GM19023 (cell line): ENCODE measurements around the gene B3GNT5.

Experiments
- ATAC-seq: cut with Tn5 transposase; IDR thresholded peaks from one replicate; pipeline ENCODE4 v1.9.1; 2021; ENCODE audit warnings: mild to moderate bottlenecking, moderate library complexity; ENCODE audit not compliant: unreplicated experiment

B3GNT5 gene

DNA sequence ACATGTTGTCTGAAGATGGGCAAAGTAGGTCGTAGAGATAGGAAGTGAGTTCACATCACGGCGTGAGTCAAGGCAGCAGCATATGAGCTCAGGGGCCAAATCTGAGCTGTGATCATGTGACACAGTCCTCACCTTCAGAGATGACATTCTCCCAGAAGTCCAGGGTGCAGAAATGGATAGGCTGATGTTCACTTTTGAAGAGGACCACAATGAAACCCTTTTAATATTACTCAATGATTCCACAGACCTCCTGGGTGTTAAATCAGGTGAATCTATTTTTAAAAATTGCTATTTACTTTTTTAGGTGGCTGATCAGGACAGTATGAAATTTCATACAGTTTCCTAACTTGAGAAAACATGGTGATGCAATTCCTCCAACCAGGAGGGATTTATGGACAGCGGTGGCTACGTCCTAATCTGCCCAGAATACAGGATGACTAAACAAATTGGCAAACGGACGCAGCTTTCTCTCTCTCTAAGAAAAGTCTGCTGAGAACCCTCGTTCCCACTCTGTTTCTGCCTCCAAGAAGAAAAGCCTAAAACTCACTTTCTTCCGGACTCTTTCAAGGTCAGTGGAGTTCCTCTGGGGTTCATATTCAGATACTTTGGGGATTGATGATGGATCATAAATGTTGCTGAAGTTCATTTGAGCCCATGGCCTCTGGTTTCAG lies 34.4 kb downstream of the B3GNT5 start:
- ATAC-seq: no peak

DNA sequence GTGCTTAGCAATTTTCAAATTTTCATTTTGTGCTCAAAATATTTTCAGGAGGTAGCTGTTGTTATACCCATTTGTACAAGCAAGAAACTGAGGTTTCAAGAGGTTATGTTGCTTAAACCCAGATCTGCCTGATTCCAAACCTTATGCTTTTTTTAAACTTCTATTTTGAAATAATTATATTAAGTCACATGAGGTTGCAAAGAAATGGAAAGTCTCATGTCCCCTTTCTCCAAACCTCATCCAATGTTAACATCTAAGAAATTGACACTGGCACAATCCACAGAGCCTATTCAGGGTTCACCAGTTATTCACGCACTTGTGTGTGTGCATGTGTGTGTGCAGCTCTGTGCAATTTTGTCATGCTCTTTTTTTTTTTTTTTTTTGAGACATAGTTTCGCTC lies 35.1 kb downstream of the B3GNT5 start:
- ATAC-seq: no peak

DNA sequence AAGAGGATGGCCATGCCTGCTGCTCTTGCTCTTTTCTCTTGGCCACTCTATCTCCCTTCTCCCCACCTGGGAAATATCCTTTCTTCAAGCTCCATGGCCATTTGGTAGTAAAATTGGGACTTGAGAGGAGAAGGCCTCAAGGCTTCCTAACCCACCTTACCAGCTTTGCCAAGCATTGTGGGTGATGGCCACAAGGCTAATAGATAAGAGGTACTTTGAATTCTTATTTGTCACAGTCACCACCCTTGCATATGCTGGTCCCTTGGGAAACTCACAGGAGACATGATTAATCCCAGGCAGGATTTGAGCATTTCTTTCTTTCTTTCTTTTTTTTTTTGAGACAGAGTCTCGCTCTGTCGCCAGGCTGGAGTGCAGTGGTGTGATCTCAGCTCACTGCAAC lies 37.2 kb downstream of the B3GNT5 start:
- ATAC-seq: no peak

DNA sequence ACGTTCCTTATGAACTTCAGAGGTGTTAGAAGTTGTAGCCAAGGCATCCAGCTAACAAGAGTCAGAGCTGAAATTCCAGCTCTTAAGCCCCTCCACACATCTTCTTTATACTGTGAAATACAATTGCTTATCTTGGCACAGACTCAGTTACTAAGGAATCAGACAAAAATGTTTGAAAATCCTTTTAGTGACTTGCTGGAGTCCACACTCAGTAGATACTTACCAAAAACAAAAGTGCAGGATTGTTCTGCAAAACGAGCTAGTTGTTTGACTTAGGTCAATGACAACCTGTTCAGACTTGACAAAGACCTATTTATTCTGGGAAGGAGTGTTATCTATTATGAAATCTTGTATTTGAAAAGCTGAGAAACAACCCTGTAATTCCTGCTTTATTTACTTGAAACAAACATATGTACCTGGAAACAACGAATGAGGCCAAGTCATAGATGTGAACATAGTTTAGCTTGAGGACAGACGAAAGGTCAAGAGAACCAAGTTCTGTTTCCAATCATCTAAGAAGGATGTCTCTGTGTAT lies 38.5 kb downstream of the B3GNT5 start:
- ATAC-seq: no peak

DNA sequence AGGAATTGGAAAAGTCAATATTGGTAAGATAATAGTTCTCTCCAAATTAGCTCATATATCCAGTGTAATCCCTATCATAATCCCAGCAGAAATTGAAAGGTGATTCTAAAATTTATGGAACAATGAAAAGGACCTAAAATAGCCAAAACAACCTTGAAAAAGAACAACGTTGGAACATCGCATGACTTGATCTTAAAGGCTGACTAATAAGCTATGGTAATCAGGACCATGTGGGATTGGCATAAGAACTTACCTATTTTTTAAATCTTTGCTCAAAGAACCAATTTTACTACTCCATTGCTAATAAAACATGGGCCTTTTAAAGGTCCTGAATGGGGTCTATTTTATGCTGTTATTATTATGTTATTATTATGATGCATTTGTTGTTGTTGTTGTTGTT lies 40.9 kb downstream of the B3GNT5 start:
- no peak for ATAC-seq

DNA sequence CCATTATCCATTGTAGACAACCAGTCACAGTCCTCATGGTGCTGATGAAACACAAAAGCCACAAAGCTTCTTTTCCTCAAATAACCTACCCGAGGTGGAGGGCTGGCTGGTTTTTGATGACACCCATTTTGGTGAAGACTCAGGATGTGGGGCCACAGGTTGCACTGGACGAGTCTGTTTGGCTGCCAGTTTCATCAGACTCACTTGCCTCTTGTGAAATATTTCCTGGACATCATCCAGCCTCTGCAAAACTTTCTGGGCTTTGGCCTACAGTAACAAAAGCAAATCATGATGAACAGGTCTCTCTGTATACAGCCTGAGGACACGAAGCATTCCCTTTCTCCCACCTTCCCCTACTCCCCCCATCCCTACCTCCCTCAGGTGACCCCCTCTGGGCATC lies 42.2 kb downstream of the B3GNT5 start:
- no peak for ATAC-seq

DNA sequence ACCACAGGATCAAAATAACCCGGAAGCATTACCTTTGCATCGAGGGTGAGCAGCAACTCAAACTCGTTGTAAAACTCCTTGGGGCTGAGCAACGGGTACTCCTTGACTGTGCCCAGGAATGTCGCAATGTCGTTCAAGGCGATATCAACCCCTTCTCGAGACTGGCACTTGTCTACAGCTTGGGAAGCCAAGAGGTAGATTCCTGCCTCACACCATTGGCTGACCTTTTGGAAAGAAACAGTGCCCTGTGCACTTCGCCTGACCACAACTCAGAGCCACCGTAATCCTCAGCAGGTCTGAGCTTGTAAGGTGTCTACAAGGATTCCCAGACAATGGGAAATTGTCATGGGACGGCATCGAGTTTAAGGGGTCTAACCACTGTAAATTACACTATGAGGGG lies 43.9 kb downstream of the B3GNT5 start:
- no peak for ATAC-seq

DNA sequence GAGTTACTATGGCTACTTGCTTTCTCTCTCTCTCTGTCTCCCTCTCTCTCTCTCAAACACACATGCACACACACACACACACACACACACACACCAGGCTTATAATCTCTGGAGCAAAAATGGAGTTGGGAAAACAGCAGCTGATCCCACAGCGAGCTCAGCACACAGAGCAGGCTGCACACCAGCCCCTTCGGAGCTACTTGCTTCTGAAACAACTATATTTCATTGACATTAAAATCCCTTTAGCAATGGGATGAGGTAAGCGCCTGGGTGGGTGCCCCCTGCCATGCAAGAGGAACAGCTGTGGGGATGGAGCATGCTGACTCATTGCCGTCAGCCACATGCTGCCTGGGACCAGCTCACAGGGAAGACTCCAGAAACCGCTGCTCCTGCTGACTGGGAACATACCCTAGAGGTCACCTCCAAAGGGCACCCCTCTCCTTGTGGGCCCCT lies 45.7 kb downstream of the B3GNT5 start:
- ATAC-seq: no peak

DNA sequence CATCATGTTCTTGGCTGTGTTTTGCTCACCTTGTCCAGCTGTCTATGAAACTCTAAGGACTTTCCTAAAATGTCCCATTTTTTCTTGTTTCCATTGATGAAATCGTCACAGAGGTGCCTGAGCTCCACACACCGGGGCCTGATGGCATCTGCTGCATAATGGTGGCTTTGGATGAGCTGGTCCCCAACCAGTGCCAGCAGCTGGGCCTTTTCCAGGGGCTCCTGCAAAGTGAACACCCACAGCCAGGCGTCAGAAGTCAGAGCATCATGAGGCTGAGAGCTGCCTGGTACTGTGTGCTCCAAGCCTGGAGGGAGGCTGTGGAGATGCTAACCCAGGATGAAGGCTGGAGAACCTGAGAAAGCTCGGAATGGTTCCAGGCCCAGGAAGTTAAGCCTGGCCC lies 46.9 kb downstream of the B3GNT5 start:
- ATAC-seq: no peak

DNA sequence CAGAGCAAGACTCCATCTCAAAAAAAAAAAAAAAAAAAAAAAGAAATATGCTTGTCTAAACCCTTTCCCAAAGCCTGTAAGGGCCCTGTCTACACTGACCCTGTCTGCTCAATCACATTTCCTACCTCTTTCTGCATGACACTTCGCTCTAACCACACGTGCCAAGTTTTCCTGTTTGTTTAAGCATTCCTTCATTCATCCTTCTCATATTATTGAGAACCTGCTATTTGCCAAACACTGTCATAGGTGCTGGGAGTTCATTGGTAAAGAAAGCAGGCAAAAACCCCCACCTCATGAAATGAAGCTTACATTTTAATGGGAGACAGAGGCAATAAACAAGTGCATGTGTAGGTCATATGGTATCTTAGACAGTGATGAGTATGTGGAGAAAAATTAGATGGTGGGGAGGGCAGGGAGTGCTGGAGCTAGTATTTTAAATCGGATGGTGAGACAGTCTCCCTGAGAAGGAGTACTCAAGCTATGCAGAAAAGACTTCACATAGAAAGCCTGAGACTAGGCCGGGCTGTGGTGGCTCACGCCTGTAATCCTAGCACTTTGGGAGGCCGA lies 48.0 kb downstream of the B3GNT5 start:
- ATAC-seq: no peak

DNA sequence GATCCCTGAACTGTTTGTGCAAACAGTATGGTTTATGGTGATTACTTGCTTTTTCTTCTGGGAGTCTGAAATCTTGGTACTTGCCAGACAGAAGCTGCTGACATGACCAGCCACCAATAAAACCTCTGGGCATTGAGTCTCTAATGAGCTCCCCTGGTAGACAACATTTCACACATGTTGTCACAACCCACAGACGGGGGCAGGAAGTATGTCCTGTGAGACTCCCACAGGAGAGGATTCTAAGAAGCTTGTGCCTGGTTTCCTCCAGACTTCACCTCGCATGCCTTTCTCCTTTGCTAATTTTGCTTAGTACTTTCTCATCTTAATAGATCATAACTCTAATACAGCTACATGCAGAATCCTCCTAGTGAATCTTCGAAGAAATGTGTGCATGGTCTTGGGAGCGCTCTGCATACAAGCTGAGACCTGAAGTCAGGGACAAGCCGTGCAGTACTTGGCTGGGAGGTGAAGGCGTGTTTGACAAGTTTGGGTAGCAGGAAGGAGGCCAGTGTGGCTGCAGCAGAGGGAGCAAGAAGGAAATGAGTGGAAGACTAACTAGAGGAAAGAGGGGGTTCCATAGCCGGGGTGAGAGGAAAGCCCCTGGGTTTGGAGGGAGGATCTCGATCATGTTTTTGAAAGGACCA lies 49.0 kb downstream of the B3GNT5 start:
- ATAC-seq: no peak

DNA sequence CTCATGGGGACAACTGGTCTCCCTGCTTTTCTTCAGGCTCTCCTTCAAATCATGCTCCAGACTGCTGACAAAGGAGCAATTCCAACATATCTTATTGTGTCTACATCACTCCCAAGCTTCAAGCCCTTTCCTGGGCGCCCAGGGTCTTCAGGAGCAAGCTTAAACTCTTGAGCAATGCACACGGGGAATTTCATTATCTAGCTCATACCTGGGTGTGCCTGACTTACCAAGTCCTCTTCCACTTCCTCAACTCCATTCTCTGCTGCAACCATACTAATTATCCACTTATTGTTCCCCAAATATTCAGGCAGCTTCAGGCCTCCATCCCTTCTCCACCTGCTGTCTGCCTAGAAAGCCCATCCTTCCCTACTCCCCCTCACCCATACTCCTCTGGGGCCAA lies 50.6 kb downstream of the B3GNT5 start:
- ATAC-seq: no peak

DNA sequence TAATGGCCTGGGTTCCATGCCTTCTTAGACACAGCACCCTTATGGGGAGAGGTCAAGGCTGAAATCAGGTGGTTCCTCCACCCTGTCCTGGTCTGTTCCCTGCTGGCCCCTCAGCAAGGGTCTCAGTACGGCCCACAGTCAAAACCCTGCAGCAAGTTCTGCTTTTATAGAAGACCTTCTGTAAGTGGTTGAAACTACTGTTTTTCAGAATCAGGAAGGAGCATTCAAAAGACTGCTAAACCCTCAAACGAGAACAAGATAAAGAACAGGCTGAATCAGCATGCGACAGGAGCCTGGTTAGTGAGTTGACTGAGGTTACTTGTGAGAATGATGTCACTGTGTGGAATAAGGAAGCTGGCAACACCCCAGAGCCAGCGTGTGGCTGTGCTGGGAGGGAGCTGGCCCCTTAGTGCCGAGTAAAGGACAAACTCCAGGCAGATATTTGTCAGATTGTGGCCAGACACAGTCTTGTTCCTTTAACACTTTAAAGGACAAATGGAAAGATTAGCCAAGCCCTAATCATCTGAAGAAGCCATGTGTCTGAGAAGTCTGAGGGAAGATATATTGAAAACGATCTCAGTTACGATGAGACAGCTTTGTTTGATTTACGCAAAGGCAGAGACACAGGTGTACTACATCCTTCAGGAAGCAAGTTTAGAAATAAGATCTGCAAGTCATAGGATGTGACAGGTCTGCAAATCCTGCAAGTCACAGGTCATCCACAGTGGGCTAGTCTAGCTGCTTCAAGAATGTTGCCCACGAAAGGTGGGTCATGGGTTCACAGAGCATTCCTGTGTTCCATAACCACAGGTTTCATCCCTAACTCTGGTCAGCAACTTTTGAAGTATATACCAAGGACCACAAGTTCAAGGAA lies 54.0 kb downstream of the B3GNT5 start:
- peak; percentile 52 for ATAC-seq

DNA sequence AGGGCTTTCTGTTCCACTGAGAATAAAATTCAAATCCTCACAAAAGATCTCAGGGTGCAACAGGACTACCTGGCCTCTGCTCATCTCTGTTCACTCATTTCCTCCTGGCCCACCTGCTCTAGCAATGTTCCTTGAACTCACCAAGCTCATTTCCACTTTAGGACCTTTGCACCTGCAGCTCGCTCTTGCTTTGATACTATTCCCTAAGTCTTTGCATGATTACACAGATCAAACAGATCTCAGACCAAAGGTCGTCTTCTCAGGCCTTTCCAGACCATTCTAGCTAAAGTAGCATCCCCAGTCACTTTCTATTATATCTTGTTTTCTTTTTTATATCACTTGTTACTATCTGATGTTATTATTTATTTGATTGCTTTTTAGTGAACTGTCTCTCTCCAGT lies 54.7 kb downstream of the B3GNT5 start:
- no peak for ATAC-seq

DNA sequence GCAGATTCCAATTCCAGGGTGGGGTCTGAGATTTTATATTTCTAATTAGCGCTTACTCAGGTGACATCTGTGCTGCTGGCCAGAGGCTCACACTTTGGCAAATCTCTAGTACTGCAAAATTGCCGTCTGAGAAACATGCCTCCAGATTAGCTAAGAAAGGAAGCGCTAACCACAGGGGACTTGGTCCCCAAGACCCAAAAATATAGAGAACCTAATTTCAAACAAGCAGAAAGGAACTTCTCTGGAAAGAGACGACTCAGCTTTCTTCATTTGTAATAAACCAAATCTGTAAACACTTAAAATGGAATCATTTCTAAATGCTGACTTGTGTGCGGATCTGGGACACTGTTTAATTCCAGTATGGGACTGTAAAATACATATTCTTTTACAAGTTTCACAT lies 55.7 kb downstream of the B3GNT5 start:
- no peak for ATAC-seq

DNA sequence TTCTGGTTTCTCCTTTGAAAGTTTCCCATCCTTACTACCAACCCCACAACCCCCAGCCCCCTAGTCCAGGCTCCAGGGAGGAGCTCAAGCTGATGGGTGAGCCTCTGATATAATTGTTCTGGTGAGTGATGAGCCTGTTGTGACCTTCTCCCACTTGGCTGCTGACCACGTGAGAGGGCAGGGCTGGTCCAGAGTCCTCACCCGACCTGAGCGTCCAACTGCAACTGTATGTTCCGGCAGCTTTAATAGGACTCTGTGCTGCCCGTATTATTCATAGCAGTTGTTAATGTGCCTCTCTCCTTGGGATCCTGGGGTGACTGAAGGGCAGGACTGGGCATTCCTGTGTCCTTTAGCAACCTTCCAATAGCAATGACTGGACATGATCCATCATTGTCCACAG lies 56.2 kb downstream of the B3GNT5 start:
- ATAC-seq: no peak

DNA sequence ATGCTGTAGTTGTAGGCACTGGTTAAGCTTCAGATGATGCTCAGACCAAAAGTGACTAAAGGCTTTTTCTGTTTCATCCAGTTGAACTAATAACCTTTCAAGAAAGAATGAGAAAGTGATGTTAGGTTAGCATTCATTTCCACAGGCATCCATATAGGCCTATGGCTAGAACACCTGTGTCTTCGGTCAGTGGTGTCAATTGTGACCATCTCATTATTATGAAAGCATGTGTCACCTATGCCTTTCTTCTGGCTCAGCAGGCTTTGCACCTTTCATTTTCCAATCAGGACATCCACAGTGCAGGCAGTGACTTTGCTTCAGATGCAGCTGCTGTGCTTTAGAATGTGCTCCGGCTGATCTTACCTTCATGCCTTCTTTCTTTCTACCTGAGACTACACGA lies 57.9 kb downstream of the B3GNT5 start:
- no peak for ATAC-seq

DNA sequence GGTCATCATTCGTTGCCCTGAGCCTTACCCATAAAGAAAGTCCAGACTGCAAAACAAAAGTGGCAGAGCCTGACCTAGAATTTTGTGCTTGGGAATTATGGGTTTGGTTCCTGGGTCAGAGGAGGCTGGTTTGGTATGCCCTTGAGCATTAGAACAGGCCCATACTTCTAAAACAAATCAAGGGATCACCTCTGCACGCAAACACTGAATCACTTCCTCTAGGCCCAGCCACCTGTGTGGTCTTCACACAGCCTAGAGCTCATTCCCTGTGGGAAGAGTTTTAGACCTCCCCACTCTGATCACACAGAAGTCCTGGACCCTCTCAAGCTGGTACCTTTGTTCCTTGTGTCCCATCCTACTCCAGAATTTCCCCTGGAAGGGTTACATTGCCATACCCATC lies 59.4 kb downstream of the B3GNT5 start:
- ATAC-seq: no peak

DNA sequence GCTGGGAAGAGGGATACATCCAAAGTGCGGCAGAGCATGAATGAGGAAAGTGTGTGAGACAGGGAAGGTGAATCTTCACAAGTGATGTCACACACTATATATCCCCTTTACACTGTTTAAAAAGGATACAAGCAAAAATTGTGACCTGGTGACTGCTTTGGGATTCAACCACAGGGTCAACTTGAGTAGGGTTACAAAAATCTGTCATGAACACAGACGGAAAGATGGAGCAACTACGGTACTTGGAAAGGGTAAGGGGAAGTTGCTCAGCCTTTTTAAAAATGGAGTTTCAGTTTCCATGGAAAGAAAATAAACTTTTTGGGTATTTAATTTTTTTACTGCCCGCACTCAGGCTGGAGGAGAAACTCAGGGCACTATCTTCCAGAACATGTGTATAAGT lies 60.3 kb downstream of the B3GNT5 start:
- no peak for ATAC-seq

DNA sequence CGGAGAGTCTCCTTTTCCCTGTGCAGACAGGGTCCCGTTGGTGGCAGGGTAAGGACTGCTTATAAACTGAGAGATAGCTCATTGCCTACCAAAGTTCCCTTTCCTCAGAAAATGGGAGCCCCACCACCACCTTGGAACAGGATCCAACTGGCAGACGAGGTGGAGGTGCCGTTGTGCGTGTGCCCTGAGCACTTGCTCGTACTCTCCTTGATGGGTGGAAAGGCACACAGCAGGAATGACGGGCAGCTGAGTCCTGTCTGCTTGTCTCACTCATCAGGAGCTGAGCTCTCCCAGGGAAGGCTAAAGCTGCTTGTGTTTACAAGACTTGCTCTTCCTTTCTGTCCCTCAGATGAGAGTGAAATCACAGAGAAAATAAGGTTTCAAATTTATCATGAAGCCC lies 60.7 kb downstream of the B3GNT5 start:
- no peak for ATAC-seq

DNA sequence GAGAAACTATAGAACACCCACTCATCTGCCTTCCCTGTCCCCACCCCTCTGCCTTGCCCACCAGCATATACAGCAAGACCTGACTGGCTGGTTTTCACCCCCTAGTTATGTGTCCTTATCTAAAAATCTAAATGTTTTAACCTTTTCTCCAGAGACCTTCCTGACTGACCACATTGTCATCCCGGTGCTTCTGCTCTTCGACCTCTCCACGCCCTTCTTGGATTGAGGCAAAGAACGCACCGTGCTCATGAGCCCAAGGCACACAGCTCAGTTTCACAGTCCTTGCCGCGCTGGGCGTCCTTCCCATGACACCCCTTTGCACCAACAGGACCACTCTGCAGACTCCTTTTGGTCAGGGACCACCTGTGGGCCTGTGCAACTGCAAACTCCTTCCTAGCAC lies 62.7 kb downstream of the B3GNT5 start:
- ATAC-seq: no peak
